HG02943 (cell line): ENCODE measurements around the gene BICD1.
A peak's percentile ranks its signal among the peaks of the same experiment; 100 is the strongest.

Experiments
- ATAC-seq: cut with Tn5 transposase; IDR thresholded peaks from one replicate; pipeline ENCODE4 v1.9.1; 2021; ENCODE audit warnings: mild to moderate bottlenecking, low read depth, moderate library complexity; ENCODE audit not compliant: unreplicated experiment

BICD1 gene

GRCh38 chr12:32395026-32395425 is 288.4 kb downstream of the BICD1 start:
- ATAC-seq: no peak

DNA sequence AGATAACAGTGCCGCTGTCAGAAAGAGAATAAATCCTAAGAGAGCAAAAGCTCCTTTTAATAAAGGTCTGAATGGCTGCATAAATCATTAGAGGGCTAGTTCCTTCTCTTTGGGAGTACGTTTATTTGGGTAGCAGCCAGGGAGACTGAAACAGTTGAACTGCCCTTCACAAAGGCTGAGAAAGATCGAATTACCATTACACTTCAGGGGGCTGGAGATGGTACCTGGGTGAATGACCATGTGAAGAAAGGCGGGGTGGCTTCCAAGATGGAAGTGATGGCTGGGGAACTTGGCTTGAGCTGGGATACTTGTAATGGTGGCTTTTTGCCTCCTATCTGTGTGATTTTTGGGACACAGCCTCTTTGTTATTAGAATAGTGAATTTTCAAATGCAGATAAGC is 291.0 kb downstream of the BICD1 start:
- ATAC-seq: no peak

DNA sequence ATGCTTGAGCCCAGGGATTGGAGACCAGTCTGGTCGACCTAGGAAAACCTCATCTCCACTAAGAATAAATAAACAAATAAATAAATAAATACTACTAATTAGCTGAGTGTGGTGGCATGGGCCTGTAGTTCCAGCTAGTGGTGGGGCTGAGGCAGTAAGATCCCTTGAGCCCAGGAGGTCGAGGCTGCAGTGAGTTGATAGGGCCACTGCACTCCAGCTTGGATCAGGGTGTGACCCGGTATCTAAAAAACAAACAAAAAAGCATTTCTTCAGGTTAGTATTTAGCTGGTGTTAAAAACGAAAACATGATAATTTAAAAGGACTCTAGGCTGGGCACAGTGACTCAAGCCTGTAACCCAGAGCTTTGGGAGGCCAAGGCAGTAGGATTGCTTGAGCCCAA is 291.5 kb downstream of the BICD1 start:
- ATAC-seq: no peak

DNA sequence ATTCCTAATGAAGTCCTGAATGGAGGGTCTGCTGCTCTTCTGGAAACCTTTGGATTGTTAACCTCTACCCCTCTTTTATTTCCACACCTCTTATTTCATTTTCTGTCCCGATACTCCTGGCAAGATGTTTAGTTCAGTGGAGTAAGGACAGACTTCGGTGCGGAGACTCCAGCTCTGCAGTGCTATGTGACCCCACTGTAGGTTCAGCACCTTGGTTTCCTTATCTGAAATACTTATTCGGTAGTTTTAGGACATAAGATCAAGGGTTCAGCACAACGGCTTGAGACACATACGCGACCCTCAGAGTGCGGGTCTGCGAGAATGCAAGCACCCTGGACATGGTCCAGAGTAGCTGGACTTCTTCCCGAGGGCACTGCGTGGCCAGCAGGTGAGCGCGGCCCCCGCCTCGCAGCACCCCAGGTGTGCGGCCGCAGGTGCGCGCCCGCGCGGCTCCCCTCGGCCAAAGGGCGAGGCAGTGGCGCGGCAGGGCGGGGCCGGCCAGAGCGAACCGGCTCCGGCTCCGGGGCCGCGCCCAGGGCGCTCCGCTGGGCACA is 292.2 kb downstream of the BICD1 start:
- peak; percentile 8 for ATAC-seq

- ATAC-seq: peak; percentile 76
These were observed 292.9 kb downstream of the BICD1 start, which contains the start of gene FGD4 for GRCh38 chr12:32399370-32400113. FGD4 (plus strand) TSS chr12:32399558.

DNA sequence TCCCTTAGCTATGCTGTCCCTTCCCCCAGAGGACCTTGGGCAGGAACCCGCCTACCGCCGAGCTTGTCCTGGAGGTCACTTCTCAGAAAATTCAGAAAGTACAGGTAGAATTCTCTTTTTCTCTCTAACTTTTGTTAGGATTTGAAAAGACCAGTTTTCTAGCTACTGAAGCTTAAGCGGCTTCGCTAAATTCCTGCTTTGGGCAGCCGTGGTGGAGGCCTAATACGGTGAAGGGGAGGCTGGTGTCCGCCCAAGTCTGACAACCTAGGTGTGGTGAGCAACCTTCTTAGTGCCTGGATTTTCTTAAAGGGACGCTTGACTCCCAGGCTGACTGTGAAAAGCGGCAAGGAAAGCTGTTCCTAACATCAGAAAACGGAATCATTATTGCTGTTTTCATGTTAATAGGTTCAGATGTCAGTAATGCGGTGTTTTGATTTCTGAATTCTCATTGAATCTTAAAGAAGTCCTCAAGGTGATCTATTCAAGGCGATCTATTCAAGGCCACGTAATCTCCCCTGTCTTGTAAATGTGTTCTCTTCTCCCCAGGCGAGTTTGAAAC is 293.5 kb downstream of the BICD1 start:
- ATAC-seq: no peak

DNA sequence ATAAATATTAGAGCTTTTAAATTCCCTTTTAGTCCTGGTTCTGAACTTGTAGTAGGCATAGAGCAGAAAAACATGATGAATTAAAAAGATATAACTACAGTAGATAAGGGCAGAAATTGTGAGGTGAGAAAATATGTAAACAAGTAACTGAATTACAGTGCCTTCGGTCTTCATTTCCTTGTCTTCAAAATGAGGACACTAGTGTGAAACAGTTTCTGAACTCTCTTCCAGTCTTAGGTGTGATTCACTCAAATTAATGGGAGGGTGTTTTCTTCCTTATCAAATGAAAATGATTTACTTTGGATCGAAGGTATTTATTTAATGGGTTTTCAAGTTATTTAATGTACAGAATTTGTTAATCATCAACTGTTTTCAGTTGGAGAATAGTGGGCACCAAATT is 294.2 kb downstream of the BICD1 start:
- no peak for ATAC-seq

GRCh38 chr12:32402170-32402569 is 295.5 kb downstream of the BICD1 start:
- no peak for ATAC-seq

GRCh38 chr12:32402946-32403345 is 296.3 kb downstream of the BICD1 start:
- ATAC-seq: no peak

- no peak for ATAC-seq
These were observed 301.1 kb downstream of the BICD1 start for GRCh38 chr12:32407795-32408194.

GRCh38 chr12:32413412-32413811 is 306.8 kb downstream of the BICD1 start:
- no peak for ATAC-seq

DNA sequence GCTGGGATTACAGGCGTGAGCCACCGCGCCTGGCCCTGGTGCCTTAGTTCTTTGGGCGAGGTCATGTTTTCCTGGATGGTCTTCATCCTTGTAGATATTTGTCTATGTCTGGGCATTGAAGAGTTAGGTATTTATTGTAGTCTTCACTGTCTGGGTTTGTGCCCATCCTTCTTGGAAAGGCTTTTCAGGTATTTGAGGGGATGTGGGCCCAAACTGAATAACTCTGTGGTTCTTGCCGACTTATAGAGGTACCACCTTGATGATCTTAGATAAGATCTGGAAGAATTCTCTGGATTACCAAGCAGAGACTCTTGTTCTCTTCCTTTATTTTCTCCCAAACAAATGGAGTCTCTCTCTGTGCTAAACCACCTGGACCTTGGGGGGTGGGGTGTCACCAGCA is 311.6 kb downstream of the BICD1 start:
- ATAC-seq: no peak

DNA sequence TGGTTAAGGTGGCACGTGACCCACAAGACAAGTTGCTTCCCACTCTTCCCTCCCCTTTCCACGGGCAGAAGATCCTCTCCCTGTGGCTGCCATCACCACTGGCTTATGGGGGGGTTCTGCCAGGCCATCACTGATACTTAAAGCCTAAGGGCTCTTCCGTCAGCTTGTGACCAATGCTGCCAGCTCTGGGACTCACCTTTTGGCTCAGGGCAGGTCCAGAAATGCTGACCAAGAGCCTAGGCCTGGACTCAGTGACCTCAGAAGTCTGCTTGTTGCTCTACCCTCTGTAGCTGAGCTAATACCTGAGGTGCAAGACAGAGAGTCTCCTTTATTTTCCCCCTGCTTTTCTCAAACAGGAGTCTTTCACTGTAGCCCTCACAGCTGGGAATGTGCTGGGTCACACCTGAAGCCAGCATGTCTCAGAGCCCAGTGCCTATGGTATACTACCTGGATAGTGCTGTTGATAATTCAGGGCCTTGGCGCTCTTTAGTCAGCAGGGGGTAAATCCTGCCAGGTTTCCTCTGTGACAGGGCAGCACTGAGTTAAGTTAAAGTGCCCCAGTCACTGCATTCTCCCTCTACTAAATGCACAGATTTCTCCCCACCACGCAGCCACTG is 312.4 kb downstream of the BICD1 start:
- no peak for ATAC-seq

DNA sequence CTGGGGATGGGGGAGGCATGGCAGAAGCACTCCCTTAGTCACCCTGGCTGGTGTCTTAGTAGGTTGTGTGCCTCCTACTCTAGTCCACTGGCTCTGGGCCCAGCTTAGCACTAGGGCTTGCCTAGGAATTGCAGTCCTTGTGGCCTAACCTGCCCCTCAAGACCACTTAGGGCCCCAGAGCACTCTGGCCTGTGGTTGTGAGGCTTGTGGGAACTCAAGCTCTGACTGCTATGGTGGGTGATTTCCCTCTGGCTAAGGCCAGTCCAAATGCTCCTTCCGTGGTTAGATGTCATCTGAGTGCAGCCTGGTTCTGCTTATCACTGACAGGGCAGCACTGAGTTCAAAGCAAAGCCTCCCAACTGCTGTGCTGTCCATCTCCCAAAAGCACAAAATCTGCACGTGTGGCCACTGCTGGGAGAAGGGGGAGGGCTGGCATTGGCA is 312.9 kb downstream of the BICD1 start:
- ATAC-seq: no peak

GRCh38 chr12:32420356-32420755 is 313.7 kb downstream of the BICD1 start:
- ATAC-seq: no peak

DNA sequence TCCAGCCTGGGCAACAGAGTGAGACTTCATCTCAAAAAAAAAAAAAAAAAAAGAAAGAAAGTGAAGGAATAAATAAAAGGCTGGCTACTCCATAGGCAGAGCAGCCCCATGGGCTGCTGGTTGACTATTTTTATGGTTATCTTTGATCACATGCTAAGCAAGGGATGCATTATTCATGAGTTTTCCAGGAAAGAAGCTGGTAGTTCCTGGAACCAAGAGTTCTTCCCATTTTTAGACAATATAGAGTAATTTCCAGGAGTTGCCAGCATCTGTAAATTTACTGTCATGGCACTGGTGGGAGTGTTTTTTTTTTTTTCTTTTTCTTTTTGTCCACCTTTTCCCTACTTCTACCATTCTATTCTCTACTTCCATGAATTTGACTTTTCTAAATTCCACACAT is 316.9 kb downstream of the BICD1 start:
- no peak for ATAC-seq

DNA sequence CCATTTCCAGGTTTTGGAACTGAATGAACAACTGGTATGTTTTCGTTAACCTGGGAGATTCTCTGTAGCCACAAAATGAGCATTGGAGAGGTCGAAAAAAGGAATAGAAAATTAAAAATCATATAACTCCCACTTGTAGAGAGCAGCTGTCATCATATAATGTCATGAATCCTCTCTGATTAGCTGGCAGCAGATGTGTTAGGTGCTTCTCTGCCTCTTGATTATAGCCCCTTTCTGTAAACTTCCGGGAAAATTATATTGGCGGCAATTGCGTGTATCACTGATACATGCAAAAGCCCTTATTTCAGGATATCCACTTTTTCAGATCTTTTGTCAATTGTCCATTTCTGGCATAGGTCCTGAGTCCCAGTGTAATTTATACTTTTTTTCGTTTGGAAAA is 324.4 kb downstream of the BICD1 start:
- ATAC-seq: no peak
